GM18909 (cell line): Measurements from ENCODE around the gene OPTC.
"Not testable (repeated sequence)": the region's sequence is repeated elsewhere in the genome, so short reads cannot be mapped to it uniquely, and the experiment has no call there.

Experiments
- ATAC-seq: cut with Tn5 transposase; IDR thresholded peaks from one replicate; pipeline ENCODE4 v1.9.1; 2021; ENCODE audit warnings: mild to moderate bottlenecking; ENCODE audit not compliant: unreplicated experiment, poor library complexity

Gene OPTC, protein sequence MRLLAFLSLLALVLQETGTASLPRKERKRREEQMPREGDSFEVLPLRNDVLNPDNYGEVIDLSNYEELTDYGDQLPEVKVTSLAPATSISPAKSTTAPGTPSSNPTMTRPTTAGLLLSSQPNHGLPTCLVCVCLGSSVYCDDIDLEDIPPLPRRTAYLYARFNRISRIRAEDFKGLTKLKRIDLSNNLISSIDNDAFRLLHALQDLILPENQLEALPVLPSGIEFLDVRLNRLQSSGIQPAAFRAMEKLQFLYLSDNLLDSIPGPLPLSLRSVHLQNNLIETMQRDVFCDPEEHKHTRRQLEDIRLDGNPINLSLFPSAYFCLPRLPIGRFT

DNA sequence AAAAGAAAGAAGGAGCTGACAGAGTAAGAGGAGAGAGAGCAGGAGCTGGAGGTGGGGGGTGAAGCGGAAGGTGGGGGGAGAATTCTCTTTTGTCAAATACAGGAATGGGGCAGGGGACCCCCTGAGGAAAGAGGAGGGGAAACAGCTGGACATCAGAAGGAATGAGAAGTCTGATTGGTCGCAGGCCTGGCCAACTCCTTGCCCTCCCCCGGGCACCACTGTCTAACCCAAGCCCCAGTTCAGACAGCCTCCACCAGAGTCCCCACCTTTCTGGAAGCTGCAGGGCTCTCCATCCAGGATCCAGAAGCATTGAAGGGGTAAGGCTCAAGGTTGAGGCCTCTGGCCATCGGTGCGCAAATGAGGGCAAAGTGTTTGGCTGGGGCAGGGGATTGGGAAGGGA is at the start of gene OPTC:
Gene OPTC, plus strand, starts transcription at position 253 of the 400 bp plus-strand sequence. CDS start 1,853 bp downstream, outside the sequence.
- no peak for ATAC-seq

DNA sequence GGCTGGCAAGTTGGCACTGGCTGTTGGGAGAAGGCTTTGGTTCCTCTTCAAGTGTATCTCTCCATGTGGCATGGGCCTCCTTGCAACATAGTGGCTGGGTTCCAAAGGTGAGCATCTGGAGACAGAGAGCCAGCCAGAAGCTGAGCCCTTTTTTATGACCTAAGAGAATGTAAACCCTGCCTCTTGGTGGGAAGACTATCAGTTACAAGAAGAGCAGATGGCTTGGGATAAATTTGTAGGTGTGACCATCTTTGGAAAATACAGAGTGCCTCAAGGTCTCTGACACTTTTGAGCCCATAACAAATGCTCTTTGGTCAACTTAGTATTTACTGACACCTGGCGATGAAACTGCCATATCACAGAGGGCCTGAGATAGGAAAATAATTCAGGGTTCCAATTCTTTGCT is 49.8 kb upstream of the OPTC start:
- ATAC-seq: no peak

DNA sequence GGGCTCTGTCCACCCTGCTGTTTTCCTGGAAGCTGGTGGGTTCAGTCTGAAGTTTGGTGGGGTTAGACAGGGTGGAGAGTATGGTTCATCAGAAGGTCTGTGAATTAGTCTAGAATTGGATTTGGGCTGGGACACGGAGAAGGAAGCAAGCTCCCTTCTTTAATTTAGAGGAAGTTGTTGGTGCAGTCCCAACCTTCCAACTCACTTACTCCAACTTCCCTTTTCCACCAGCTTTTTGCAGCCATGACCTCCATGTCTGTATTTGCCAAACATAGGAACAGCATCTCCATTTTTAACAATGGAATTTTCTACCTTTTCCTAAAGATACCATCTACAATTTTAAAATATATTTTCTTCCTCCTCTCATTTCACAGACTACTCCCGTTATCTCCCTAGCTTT is 46.8 kb upstream of the OPTC start:
- no peak for ATAC-seq

DNA sequence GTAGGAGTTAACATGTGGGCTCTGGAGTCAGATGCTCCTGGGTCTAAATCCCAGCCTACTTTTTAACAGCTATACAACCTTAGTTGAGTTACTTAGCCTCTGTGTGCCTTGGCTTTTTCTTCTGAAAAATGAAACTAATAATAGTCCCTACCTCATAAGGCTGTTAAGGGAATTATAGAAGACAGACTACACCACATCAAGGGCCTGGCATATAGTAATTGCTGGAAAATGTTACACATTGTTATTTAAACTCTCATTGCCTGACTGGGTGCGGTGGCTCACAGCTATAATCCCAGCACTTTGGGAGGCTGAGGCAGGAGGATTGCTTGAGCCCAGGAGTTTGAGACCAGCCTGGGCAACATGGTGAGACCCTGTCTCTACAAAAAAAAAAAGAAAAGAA is 46.4 kb upstream of the OPTC start:
- not testable (repeated sequence) for ATAC-seq

DNA sequence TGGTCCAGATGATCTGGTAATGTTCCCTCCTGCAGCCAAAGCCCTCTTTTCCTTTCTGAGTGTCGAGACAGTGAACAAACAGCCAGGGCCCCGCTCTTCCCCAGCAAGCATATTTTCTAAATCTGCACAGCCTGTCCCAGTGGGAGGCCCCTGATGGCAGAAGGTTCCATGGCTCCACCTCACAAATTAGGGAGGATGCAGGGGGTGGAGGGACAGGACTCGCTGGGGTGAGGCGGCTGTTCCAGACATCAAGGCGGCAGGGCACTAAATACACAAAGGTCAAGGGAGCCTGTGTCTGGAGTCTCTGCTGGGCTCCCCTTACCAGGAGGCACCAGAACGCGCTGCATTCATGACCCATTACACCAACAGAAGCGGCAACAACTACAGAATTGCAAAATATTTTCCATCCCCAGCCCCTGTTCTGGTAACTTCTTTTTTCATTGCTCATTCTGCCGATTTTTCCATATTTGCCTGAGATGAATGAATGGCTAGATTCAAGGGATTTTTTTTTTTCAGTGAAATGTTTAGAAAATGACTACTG is 45.4 kb upstream of the OPTC start:
- no peak for ATAC-seq

DNA sequence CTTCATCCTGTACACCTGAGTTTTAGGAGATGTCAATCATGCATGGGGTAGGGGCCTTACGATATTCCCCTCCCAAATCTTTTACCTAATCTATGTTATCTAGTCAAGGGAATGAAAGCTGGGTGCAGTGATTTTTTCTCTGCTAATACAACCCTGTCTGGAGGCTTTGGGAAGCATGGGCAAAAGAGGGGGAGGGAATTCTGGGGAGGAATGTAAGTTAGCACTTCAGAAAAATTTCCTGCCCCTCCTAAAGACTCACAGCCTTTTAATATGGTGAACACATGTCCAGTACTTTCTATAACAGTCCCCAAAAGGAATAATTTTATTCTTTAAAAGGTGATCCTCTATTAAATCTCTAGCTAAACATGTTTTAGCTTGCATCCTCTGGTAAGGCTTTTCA is 44.0 kb upstream of the OPTC start:
- no peak for ATAC-seq

DNA sequence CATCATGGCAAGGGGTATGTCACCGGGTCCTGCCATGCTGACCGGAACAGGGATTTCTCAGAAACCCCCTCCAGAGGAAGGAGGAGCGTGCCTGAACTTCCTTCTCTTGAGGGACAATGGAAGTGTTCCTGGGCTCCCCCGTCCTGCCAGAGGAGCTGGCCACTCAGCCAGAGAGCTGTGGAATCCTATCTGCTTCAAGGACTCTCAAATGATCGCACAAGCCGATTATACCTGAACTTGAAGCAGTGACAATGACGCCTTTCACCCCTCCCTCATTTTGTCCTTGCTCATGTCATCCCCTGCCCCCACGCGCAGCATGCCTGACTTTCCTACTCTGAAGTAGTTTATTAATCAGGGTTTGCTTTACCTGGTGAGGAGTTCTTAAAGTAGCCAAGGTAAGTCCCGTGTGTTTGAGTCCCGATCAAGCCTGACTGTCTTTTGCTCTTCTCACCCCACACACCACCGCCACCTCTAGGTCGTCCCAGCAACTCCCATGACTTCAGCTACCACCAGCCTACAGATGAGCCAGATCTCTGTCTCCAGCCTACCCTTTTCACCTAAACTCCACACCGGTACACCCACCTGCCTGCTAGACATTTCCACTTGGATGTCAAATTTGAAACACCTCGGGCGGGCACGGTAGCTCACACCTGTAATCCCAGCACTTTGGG is 43.3 kb upstream of the OPTC start:
- ATAC-seq: no peak

DNA sequence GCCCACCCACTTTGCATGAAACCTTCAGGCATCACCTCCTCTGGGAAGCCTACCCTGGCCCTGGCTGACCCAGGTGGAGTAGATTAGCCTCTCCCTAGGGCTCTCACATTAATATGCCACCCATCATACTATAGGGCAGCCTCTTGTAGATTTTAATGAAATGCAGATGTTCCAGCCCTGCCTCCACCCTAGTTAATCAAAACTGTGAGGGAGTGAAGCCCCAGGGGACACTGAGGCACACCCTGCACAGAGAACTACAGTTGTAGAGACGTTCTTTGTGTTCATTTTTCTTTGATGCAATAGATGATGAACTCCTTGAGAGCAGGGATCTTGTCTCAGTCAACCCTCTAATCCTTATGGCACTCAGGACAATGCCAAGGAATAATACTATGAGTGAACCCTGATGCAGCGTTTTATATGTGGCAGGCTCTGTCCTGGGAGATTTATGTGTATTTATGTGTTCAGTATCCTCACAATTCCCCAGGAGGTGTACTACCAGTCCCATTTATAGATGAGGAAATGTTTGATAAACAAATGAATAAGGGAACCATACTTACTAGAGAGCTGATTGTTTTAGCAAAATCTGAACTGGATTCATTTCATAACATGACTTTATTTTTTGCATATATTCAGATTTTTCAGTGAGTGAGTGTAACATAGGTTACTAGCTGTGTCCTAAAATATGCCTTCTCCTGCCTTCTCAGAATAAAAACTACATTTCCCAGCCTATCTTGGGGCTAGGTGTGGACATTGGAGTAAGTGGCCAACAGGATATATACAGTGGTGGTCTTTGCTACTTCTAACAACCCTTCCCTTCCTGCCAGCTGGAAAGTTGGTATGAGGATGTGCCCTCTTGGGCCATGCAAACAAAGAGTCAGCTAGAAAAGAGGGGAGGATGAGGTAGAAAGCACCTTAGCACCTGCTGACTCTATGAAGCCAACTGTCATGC is 41.8 kb upstream of the OPTC start:
- ATAC-seq: no peak

DNA sequence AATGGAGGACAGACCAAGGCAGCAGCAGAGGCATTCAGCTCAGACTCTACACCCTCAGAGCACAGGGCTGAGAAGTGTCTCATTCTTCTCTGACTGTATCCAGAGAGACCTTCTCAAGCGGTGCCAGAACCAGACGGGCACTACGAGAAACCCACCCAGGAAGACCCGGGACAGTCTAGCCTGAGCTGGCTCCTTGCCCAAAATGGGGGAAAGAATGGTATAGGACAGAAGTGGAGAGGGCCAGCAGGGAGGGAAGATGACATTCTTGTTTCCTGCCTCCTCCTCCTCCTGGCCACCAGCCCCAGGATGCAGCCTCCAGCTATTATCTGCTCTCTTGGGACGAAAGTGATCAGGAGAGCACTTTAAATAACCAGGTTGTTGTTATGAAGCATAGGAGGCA is 40.9 kb upstream of the OPTC start:
- ATAC-seq: no peak

DNA sequence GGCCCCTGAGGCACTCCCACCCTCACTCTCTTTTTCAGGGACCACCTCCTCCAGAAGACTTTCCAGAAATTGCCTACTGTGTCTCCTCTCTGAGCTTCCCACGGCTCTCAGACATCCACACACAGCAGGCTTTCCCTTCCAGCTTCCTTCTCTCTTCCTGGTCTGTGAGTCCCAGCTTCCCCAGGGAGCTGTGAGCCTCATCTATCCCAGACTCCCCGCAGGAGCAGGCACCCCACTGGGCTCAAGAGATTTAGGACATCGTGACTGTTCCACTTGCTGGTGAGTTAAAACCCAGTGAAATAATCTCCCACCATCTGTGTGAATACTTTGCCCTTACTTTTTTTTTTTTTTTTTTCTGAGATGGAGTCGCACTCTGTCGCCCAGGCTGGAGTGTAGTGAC is 40.3 kb upstream of the OPTC start:
- no peak for ATAC-seq

DNA sequence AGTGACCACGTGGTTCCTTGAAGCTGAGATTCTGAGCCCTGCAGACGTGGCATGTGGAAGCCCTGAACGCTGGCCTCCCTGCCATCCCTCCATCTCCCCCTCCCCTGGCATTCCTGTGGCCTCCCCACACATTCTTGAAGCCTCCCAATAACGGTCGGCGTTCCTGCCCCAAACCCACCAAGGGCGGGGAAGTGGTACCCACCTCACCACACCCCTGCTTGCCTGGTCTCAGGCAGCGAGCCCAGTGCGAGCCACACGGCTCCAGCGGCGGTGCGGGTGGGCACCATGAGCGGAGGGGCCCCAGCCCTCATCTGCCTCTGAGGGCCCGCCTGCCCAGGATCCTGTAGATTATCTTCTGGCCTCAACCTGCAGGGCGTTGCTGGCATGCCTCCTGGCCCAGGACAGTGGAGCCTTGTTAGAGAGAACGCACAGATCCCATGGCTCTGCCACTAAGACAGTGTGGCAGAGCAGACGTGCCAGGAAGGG is 38.9 kb upstream of the OPTC start:
- no peak for ATAC-seq

DNA sequence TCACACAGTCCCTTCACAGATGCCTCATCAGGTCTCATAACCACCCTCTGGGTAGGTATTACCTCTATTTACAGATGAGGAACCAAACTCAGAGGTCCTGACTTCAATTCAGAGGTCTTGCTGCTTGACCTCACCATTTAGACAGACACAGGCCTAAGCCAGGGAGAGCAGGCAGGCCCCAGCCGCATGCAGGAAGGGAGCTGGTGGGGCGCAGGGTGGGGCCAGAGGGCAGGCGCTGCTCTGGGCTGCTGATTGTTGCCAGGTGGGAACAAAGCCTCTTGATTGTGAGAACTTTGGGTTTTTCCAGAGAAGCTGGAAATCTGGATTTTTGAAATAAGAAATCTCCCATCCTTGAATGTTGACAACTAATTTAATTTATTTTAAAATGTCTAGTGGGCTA is 38.2 kb upstream of the OPTC start:
- ATAC-seq: no peak

DNA sequence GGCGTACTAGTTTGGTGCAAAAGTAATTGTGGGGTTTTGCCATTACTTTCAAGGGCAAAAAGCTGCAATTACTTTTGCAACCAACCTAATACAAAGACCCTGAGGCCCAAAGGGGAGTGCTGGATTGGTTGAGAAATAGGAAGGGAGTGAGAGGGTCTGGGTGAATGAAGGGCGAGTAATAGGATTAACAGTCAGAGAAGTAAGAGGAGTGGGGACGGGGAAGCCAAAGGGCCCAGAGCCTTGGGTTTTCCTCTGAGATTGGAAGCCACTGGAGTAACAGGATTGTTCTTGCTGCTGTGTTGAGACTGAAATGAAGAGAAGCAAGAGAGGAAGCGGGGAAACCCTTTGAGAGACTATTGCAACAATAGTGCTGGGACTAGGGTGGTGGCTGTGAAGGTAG is 37.4 kb upstream of the OPTC start:
- no peak for ATAC-seq

DNA sequence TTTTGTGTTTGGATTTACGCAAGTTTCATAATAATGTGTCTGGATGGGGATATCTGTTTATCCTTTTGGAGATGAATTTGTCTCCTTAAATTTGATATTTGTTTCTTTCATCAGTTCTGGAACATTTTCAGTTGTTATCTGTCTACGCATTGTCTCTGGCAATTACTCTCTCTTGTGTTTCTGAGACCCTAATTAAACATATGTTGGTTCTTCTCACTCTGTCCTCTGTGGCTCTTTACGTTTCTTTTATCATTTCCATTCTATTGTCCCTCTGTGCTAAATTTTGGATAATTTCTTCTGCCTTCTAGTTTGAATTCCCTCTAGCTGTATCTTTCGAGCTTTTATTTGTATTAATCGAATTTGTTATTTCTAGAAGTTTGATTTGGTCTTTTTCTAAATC is 35.9 kb upstream of the OPTC start:
- no peak for ATAC-seq

DNA sequence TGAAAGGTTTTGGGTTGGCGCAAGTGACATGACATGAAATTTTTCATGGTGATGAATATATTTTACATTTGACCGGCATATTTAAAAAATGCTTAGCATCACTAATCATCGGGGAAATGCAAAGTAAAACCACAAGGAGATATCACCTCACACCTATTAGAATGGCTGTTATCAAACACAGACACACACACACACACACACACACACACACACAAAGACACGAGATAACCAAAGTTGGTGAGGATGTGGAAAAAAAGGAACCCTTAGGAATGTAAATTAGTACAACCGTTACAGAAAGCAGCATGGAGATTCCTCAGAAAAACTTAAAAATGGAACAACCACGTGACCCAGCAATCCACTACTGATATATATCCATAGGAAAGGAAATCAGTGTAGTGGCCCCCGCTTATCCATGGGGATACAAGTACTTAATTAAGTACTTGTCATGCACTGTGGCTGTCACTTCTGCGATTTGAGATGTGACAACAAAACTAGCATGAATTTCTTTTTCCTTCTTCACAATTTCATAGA is 34.2 kb upstream of the OPTC start:
- no peak for ATAC-seq

DNA sequence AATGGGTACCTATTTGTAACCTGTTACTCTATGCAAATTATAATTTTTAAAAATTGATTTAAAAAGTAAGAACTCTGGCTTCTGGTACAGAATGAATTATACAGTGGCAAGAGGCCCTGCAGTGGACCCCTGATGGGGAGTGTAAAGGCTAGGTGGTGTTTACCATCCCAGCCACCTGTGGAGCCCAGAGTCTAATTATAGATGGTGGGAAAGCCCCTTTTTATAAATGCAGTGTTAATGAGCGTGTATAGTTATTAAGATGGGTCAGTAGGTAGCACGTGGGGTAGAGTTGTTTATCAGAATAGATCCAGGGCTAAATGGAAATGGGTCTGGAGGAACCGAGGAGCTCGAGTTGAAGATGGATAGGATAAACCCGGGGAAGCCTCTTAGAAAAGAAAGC is 32.2 kb upstream of the OPTC start:
- ATAC-seq: no peak

DNA sequence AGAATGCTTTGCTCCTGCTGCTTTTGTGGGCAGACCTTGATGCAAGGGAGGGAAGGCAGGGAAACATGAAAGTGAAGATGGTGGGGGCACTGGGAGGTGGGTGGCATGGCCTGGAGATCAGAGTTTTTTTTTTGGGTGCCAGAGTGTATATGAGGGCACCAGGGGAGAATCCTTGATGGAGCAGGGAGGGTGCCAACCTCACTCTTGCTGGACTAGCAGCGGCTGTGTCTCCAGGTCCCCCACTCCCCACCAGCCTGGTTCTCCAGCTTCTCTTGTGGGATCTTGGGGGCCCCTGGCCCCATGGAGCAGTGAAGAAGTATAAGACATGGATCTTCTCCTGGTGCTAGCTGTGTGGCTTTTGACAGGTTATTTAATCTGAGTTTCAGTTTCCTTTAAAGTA is 31.8 kb upstream of the OPTC start:
- no peak for ATAC-seq

DNA sequence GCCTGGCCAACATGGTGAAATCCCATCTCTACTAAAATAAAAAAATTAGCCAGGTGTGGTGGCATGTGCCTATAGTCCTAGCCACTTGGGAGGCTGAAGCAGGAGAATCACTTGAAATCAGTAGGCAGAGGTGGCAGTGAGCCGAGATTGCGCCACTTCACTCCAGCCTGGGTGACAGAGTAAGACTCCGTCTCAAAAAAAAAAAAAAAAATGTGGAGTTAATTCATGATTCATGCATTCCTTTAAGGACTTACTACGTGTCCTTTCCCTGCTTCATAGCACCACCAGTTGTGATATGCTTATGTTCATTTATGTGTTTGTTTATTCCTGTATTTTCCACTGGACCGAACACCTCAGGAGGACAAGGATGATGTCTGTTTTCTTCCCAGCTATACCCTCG is 31.1 kb upstream of the OPTC start:
- no peak for ATAC-seq

DNA sequence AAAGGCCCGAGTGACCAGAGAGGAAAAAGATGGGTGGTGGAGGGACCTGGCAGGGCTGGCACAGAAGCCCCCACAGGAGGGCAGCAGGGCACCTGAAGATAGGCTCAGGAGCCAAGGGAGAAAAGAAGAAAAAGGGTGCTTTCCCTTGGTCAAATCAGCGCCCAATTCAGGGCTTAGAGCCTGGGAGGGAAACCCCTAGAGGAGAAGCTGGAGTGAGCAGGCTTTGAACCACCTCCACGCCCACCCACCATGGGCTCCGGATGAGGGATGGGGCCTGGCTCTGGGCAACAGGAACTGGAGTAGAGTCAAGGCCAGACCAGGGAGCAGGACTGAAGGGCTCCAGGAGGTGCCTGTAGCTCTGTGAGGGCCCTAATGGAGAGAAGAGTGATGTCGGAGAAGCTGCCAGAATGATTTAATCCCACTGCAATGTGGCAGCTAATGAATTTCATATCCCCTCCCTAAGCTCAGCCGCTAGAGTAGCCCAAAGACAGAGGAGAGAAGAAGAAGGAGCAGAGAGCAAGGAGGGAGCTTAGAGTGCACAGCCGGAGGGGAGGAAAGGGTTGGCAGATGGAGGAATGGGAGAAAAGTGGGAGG is 30.4 kb upstream of the OPTC start:
- no peak for ATAC-seq

DNA sequence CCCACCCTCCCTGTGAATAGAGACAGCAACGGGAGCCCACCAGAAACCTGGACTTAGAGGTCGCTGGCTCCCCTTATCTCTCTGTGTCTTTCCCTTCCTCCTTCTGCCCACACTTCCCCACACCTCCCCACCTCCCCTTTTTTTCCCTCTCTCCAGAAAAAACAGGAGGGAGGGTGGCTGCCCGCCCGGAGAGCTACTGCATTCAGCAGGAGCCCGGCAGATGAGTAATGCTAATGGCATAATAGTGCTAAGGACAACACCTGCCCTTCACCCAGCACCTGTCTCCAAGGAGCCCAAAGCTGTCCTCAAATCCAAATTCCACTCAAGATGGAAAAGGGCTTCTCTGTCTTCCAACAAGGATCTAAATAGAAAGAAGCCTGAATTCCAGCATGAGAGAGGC is 29.7 kb upstream of the OPTC start:
- no peak for ATAC-seq
